GM15510 (cell line): ENCODE results near the gene ECHS1.
A peak's percentile ranks its signal among the peaks of the same experiment; 100 is the strongest.

ENCODE experiments used
- POLR2A ChIP-seq: IDR thresholded peaks from 3 replicates; pipeline ENCODE4 v1.6.1; 2011; ENCODE audit warnings: borderline replicate concordance; ENCODE audit not compliant: insufficient read length; ENCODE audit errors: extremely low read depth

Gene ECHS1

DNA sequence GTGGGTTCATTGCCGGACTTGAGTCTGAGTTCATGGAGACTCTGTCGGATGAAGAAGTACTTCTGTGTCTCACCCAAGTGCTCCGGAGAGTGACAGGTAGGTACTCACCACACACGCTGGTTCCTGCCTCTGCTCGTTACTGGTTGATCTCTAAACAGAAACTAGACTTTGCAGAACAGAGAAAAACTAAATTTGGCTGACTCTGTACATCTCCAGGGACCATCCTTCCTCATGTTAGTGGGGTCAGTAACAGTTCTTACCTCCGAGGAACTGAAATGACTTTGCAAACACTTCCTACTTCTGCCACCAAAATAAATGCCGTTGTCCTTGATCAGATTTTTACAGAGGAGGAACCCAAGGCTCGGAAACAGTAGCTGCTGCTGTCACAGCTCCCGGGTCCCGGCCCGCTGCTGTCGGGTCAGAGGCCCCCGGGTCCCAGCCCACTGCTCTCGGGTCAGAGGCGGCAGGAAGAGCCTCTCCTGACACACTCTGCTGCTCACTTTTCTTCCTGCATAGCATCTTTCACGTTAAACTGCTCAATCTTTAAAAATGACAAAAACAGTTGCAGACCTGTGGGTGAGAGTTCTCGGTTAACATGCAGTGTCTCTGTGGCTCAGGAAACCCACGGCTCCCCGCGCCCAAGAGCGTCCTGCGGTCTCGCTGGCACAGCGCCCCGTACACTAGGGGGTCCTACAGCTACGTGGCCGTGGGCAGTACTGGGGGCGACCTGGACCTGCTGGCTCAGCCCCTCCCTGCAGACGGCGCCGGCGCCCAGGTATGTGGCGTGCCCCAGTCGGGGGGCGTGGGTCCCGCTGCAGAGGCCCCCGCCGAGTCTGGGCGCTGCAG, 16.0 kb upstream of the ECHS1 start:
- TF ChIP-seq POLR2A = peak; percentile 51

GRCh38 chr10:133388236-133388972, 15.2 kb upstream of the ECHS1 start:
- no peak for TF ChIP-seq POLR2A

DNA sequence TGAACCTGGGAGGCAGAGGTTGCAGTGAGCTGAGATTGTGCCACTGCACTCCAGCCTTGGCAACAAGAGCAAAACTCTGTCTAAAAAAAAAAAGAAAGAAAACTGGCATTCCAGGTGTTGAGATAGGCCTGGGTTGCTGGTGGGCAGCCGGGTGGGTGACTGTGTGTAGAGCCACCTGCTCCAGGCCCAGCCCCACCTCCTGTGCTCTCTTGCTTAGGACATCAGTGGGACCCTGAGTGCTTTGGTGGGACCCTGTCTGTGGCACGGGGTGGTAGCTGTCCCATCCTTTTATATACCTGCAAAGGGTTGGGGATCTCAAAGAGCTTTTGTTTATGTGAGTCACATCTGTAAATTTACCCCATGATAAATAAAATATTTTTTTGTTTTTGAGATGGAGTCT, 12.1 kb upstream of the ECHS1 start:
- TF ChIP-seq POLR2A = no peak

GRCh38 chr10:133384071-133384470, 10.9 kb upstream of the ECHS1 start:
- no peak for TF ChIP-seq POLR2A

- no peak for TF ChIP-seq POLR2A
These were observed 10.4 kb upstream of the ECHS1 start for GRCh38 chr10:133383551-133383950.

GRCh38 chr10:133381036-133381435, 7.9 kb upstream of the ECHS1 start:
- no peak for TF ChIP-seq POLR2A

GRCh38 chr10:133379801-133380666, 6.9 kb upstream of the ECHS1 start:
- TF ChIP-seq POLR2A = no peak

DNA sequence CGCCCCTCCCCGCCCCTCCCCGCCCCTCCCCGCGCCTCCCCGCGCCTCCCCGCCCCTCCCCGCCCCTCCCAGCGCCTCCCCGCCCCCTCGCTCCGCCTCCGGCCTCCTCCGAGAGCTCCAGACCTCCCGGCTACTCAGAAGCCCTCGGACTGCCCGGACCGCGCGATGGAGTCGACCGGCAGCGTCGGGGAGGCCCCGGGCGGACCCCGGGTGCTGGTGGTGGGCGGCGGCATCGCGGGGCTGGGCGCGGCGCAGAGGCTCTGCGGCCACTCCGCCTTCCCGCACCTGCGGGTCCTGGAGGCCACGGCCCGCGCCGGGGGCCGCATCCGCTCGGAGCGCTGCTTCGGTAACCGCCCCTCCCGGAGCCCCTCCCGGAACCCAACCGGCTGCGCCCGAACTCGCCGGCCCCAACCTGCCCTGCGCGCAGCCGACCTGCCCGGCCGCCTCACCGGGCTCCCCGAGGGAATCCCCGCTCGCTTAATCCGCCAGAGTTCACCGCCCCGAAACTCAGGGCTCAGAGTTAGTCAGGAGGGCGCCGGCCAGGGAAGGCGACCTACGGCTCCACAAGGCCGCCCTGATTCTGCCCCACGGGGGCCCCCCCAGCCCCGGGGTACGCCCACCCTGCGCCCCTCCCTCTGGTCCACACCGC, 6.1 kb upstream of the ECHS1 start, which contains the start of gene PAOX:
PAOX (plus strand) TSS at position 111 of the 649 bp plus-strand sequence; CDS start at position 166, 55 bp downstream.
- TF ChIP-seq POLR2A = peak; percentile 67

DNA sequence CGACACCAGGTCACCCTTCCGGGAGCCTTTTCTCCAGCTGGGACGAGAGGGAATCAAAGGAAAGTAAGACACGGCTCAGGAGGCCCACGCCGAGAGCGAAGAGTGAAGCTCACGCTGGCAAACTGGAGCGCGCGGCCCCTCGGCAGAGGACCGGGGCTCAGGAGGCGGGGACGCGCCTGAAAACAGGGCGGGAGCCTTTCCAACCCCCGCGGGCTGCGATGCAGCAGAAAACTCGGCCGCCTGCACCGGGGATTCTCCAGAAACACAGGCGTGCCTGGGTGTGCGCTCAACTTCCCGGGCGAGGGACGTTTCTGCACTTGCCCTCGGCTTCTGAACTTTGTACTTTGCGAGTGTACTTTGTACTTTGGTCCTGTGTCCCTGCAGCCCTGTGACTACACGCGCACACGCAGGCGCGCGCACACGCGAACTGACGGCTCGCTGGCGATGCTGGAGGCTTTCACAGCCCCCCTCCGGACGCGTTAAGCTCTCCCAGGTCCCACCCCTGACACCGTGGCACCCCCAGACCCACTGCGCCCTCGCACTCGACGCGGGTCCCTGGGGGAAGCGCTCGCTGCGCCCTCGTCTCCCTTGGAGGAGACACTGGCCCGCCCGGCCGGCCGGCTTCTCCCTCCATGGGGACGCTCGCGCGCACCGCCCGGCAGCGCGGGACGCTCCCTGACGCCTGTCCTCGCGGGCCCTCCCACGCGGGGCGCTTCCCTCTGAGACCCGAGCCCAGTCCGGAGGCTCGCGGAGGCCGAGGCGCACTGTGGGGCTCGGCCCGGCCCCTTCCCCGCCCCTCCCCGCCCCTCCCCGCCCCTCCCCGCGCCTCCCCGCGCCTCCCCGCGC, 5.3 kb upstream of the ECHS1 start:
- peak; percentile 10 for TF ChIP-seq POLR2A

GRCh38 chr10:133377818-133378250, 4.7 kb upstream of the ECHS1 start:
- TF ChIP-seq POLR2A = no peak

DNA sequence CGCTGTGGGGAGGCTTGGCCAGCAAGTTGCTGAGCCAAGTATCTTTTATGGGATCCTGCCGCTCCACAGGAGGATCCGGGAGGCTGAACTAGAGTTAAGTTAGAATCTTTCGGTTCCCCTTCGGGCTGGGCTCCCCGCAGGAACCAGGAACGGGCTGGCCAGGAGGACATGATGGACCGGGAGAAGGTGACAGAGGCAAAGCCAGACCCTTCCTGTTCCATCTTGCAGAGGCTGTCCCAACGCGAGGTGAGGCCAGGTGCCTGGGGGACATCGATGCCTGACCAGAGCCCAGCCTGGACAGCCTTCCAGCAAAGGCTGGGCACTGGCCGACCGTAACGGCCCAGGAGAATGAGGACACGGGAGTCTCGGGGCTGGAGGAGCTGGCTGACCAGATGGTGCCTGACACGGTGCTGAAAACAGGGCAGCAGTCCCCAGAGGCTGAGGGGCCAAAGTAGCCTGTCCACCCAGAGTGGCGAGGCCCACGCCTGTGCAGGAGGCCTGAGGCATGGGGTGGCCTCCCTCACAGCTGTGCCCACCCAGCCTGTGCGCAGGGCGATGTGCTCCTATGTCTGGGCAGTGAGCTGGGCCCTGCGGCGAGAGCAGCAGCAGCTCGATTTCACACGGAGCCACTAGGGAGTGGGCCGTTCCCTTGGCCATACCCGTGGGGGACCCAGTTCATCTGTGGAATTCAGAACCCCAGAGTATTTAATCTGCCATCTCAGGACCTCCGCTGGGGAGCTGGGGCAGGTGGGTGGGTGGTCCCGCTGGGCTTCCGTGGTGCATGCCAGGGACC, 4.1 kb upstream of the ECHS1 start:
- no peak for TF ChIP-seq POLR2A

DNA sequence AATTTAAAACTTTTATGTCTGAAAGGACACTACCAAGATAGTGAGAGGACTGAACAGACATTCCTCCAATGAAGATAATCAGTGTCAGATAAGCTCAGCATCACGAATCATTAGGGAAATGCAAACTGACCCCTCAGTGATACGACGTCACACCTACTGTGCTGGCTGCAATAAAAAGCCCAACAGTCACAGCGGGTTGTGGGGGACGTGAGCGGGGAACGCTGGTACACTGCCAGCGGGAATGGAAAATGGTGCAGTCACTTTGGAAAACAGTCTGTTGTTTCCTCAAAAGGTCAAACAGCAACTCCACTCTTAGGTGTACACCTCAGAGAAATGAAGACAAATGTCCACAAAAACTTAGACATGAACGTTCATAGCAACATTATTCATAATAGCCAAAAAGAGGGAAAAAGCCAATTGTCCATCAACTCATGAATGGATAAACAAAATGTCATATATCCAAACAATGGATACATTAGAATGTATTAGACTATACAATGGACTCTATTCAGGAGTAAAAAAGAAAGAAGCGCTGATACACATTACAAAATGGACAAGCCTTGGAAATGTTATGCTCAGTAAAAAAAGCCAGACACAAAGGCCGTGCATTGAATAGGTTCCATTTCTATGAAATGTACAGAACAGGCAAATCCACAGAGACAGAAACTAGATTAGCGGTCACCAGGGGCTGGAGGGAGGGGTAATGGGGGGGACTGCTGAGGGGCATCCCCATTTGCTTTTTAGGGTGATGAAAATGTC, 2.4 kb upstream of the ECHS1 start:
- no peak for TF ChIP-seq POLR2A
